Neural cell (in vitro differentiated cells): ENCODE data around the gene HOXB6.

ENCODE experiments used
- EZH2 ChIP-seq: fragments of 200-600, 300-800 bp; shearing (Covaris generic), sonication (generic); IDR thresholded peaks from 2 replicates; pipeline ENCODE4 v1.6.1; 2014; ENCODE audit warnings: antibody characterized with exemption, low read length, borderline replicate concordance, mild to moderate bottlenecking; ENCODE audit not compliant: insufficient read depth, poor library complexity, severe bottlenecking
- POLR2AphosphoS5 ChIP-seq: IDR thresholded peaks from 2 replicates; pipeline ENCODE4 v1.6.1; 2012

DNA sequence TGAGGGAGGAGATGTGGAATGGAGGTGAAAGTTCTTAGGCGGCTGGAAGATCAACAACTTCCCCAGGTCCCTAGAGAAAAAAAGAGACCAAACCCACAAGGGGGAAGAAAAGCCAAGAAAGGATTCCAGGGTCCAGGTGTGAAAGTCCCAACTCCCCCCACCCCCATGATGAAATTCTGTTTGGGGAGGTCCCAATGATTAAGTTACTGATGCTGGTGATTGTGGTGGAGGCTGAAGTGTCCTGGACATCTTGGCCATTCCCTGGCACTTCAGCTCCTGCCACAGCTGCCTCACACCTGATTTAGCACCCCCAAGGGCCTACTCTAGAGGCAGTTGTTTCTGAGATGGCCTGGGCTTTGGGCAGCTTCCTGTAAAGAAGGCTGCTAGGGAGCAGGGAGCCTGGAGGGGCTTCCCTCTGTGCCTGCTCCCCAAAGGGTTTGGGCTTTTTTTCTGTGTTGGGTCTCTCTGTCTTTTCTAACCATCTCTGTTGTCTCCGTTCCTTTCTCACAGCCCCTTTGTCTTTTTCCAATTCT is 39.7 kb downstream of the HOXB6 start:
- TF ChIP-seq EZH2, result no peak
- TF ChIP-seq POLR2AphosphoS5, result no peak
